HepG2 (cell line): ENCODE results near the gene NACC2. TPM values are rescaled to one million over a fixed set of nuclear protein-coding genes. Genes with fewer than 3 reads are reported as not detected.

ENCODE experiments used
- ATAC-seq: fragments of 200-7000 bp; cut with Tn5 transposase; 3 replicates; pipeline ENCODE4 v1.9.1; 2020; ENCODE audit warnings: mild to moderate bottlenecking, moderate library complexity
- BruUV-seq: library from RNA; stranded (reverse); fragments of 400-500 nt; replicated peaks from 2 replicates; lab custom pipeline; 2021; lab: Mats Ljungman, UMichigan
- CTCF ChIA-PET: fragments of 300-600 bp; formaldehyde crosslinking; extraction: SDS; loops from one replicate; lab custom pipeline; 2021; ENCODE audit warnings: low total read pairs, inconsistent platforms, low intra/inter-chr PET ratio; lab: Yijun Ruan, JAX
- POLR2A ChIA-PET: fragments of 350-600 bp; sonication (Branson Sonifier 250); formaldehyde crosslinking; loops from one replicate; lab custom pipeline; 2020; ENCODE audit warnings: antibody characterized with exemption, inconsistent platforms; lab: Yijun Ruan, JAX
- DNase-seq: peaks from one replicate; pipeline ENCODE4 v3.0.0-alpha.2; 2015; ENCODE audit warnings: low spot score
- FAIRE-seq: peaks from 3 replicates; lab custom pipeline; 2011; peaks lifted over from hg19 to GRCh38; lab: Jason Lieb, UNC
- H2AFZ ChIP-seq: one replicate; pipeline ENCODE4 v1.6.1; 2011; ENCODE audit warnings: low read length, inconsistent platforms
- H3K27ac ChIP-seq: fragments of 300-600 bp; 3 replicates; pipeline ENCODE4 v1.8.0; 2011; ENCODE audit warnings: mixed run types, mild to moderate bottlenecking, mixed read lengths, low read length, inconsistent platforms; ENCODE audit not compliant: insufficient read depth; ENCODE audit errors: extremely low read length
- H3K27me3 ChIP-seq, 2 experiments: fragments of 200-600 bp in 1 of 2; 2 replicates in 1 of 2; 3 replicates in 1 of 2; pipeline versions ENCODE4 v1.6.0 to v1.8.0; 2011; ENCODE audit warnings: low read length in 2 of 2, mild to moderate bottlenecking in 2 of 2, moderate library complexity in 2 of 2, inconsistent platforms in 1 of 2; ENCODE audit not compliant: insufficient read depth in 2 of 2, control insufficient read depth in 1 of 2
- H3K36me3 ChIP-seq, 2 experiments: fragments of 200-600 bp in 1 of 2; replicated peaks in 1 of 2; 2 replicates in 1 of 2; 3 replicates in 1 of 2; pipeline versions ENCODE4 v1.5.1 to v1.8.0; 2011; ENCODE audit warnings: low read length in 2 of 2, inconsistent platforms in 1 of 2; ENCODE audit not compliant: insufficient read depth in 2 of 2, control insufficient read depth in 1 of 2
- H3K4me1 ChIP-seq: 2 replicates; pipeline ENCODE4 v1.5.1; 2012; ENCODE audit warnings: low read length, inconsistent platforms; ENCODE audit not compliant: insufficient read depth
- H3K4me2 ChIP-seq: 2 replicates; pipeline ENCODE4 v1.6.0; 2011; ENCODE audit warnings: low read depth, low read length, inconsistent platforms
- H3K4me3 ChIP-seq, 3 experiments: fragments of 200-600 bp in 1 of 3; sonication (generic), shearing (Covaris generic) in 1 of 3; replicated peaks in 1 of 3; 2 replicates each; pipeline ENCODE4 v1.5.1; 2011 to 2016; ENCODE audit warnings: low read length in 3 of 3, inconsistent platforms in 2 of 3, low read depth in 2 of 3, mild to moderate bottlenecking in 2 of 3, control low read depth in 1 of 3, mixed read lengths in 1 of 3; ENCODE audit not compliant: insufficient read depth in 1 of 3
- H3K79me2 ChIP-seq: one replicate; pipeline ENCODE4 v1.6.1; 2011; ENCODE audit warnings: low read length, inconsistent platforms; ENCODE audit not compliant: insufficient read depth
- H3K9ac ChIP-seq: 2 replicates; pipeline ENCODE4 v1.6.0; 2011; ENCODE audit warnings: mild to moderate bottlenecking, low read depth, low read length, inconsistent platforms; ENCODE audit not compliant: insufficient read depth
- H3K9me3 ChIP-seq: 2 replicates; pipeline ENCODE4 v1.5.1; 2012; ENCODE audit warnings: mild to moderate bottlenecking, low read length
- H4K20me1 ChIP-seq: 2 replicates; pipeline ENCODE4 v1.6.0; 2011; ENCODE audit warnings: inconsistent platforms, mild to moderate bottlenecking, low read length, moderate library complexity; ENCODE audit not compliant: insufficient read depth
- BCL6 ChIP-seq: IDR thresholded peaks from 2 replicates; pipeline ENCODE4 v1.6.1; 2016; ENCODE audit warnings: missing genetic modification reagents, missing compliant biosample characterization
- CCAR2 ChIP-seq: fragments of 200-400 bp; formaldehyde crosslinking; optimal IDR thresholded peaks from 2 replicates; pipeline ENCODE3; 2018; ENCODE audit warnings: low read depth, mild to moderate bottlenecking, low read length, moderate library complexity
- HOMEZ ChIP-seq: IDR thresholded peaks from 2 replicates; pipeline ENCODE4 v1.6.1; 2016; ENCODE audit warnings: low read depth
- POLR2AphosphoS2 ChIP-seq: IDR thresholded peaks from 2 replicates; pipeline ENCODE4 v1.6.1; 2011; ENCODE audit warnings: low read depth, low read length, improper control_type of control experiment
- RFXANK ChIP-seq: IDR thresholded peaks from 2 replicates; pipeline ENCODE4 v1.6.1; 2016
- TERF1 ChIP-seq: sonication (generic); formaldehyde crosslinking; IDR thresholded peaks from 2 replicates; pipeline ENCODE4 v1.8.0; 2022; ENCODE audit warnings: mild to moderate bottlenecking, missing genetic modification reagents, moderate library complexity
- ZBED4 ChIP-seq: sonication (generic); formaldehyde crosslinking; IDR thresholded peaks from 2 replicates; pipeline ENCODE4 v1.4.0; 2020; ENCODE audit warnings: missing genetic modification reagents, borderline replicate concordance
- ZNF143 ChIP-seq: sonication (generic); formaldehyde crosslinking; IDR thresholded peaks from 2 replicates; pipeline ENCODE4 v1.4.0; 2020; ENCODE audit warnings: missing genetic modification reagents
- ZNF276 ChIP-seq: sonication (generic); formaldehyde crosslinking; IDR thresholded peaks from 2 replicates; pipeline ENCODE4 v1.4.0; 2020; ENCODE audit warnings: mild to moderate bottlenecking, low read depth, missing genetic modification reagents
- ZNF296 ChIP-seq: sonication (generic); formaldehyde crosslinking; conservative IDR thresholded peaks from 2 replicates; pipeline ENCODE4 v1.5.0; 2020; ENCODE audit warnings: mild to moderate bottlenecking, missing genetic modification reagents
- ZNF33B ChIP-seq: sonication (generic); formaldehyde crosslinking; IDR thresholded peaks from 2 replicates; pipeline ENCODE4 v1.5.1; 2020; ENCODE audit warnings: mild to moderate bottlenecking, missing genetic modification reagents
- ZNF652 ChIP-seq: IDR thresholded peaks from 2 replicates; pipeline ENCODE4 v1.6.1; 2016; ENCODE audit warnings: low read depth, borderline replicate concordance
- ZNF7 ChIP-seq: IDR thresholded peaks from 2 replicates; pipeline ENCODE4 v1.6.1; 2016; ENCODE audit warnings: missing biosample characterization, missing genetic modification reagents
- ZNF800 ChIP-seq: sonication (generic); formaldehyde crosslinking; IDR thresholded peaks from 2 replicates; pipeline ENCODE4 v1.4.0; 2020; ENCODE audit warnings: missing genetic modification reagents
- WGBS: methylation state at CpG from one replicate; pipeline ENCODE4 v1.1.6; 2017; ENCODE audit warnings: low lambda C conversion rate; 5-methylcytosine and 5-hydroxymethylcytosine counted together
- in situ Hi-C: cut with HindIII; loops from 2 replicates; pipeline ENCODE4 v1.10.0; 2017; ENCODE audit warnings: low pct_unique_long_range_greater_than_20kb; ENCODE audit not compliant: extremely low pct_ligation_motif_present
- intact Hi-C: fragments of 100-400 bp; cut with micrococcal nuclease; formaldehyde crosslinking; loops from one replicate; pipeline ENCODE4 v1.10.0; 2022; ENCODE audit not compliant: unreplicated experiment
- polyA plus RNA-seq, 8 experiments: library from polyadenylated mRNA; depleted of rRNA in 3 of 8; stranded (reverse) in 7 of 8; unstranded in 1 of 8; fragments of >200 nt; fragmentation: Illumina TruSeq in 4 of 8; extraction: Trizol in 4 of 8; gene quantifications; 2 replicates each; pipeline versions ENCODE4 v1.2.1 to v1.2.3, GENCODE V29; 2011 to 2016; ENCODE audit warnings: low read depth in 4 of 8, missing spikeins in 1 of 8, mixed read lengths in 1 of 8; ENCODE audit not compliant: insufficient read depth in 1 of 8
- total RNA-seq, 5 experiments: library from RNA; depleted of rRNA; stranded (reverse); fragments of >200 nt; fragmentation: Illumina TruSeq; extraction: Trizol; gene quantifications; 2 replicates each; pipeline ENCODE4 v1.2.3, GENCODE V29; 2016; ENCODE audit warnings: low read depth in 1 of 5

The NACC2 gene
- total and polyA plus RNA-seq, 2 of the 13 experiments (the other 11 are each of a cell fraction or from before 2014, with no cell fraction given), result 5.9 to 12.3 TPM

GRCh38 chr9:136039488-136039887 lies 55.6 kb downstream of the NACC2 start (continued):
- TF ChIP-seq ZNF652 (CRISPR knock-in tag), result no peak
- no peak for TF ChIP-seq BCL6
- no peak for TF ChIP-seq TERF1 (CRISPR knock-in tag)
- TF ChIP-seq ZNF296 (CRISPR knock-in tag), result no peak
- TF ChIP-seq RFXANK (CRISPR knock-in tag), result no peak

- no TSS peak for BruUV-seq
- POLR2A ChIA-PET, result interaction anchor here (0.8 kb wide), 1 partner anchor 44 kb away, joined by 3 read pairs; no protein-coding TSS in a partner anchor
- no peak for TF ChIP-seq POLR2AphosphoS2
- TF ChIP-seq ZNF276 (CRISPR knock-in tag), result no peak
- TF ChIP-seq ZNF7 (CRISPR knock-in tag), result no peak
- TF ChIP-seq CCAR2, result no peak
- no peak for TF ChIP-seq ZNF33B (CRISPR knock-in tag)
- TF ChIP-seq ZNF800 (CRISPR knock-in tag), result no peak
- no peak for TF ChIP-seq ZNF143 (CRISPR knock-in tag)
- TF ChIP-seq HOMEZ, result no peak
- TF ChIP-seq ZBED4, result no peak
Measured at GRCh38 chr9:136036848-136037247, 58.2 kb downstream of the NACC2 start.

More at GRCh38 chr9:136036848-136037247, 58.2 kb downstream of the NACC2 start:
- peaks cover 5% of the 10 kb centered on the region; the same call in 1 of the 2 replicates for H3K9me3 ChIP-seq
- H3K4me3 ChIP-seq, result no peak overlapping the region
- H3K4me1 ChIP-seq, result no peaks in the 10 kb centered on the region
- intact Hi-C loops, result no loop called here
- CTCF ChIA-PET, result no interaction called here
- H3K9ac ChIP-seq, result no peak overlapping the region
- H2AFZ ChIP-seq, result no peak overlapping the region
- in situ Hi-C loops, result no loop called here
- WGBS, result 94% methylated on average over 2 of the region's 2 CpGs
- ATAC-seq, result no peak
- H3K36me3 ChIP-seq, result peaks cover 3 to 27% of the 10 kb centered on the region in 2 experiments; a peak in 4 of 5 replicates
- DNase-seq, result no peak
- H3K4me2 ChIP-seq, result no peak overlapping the region
- H4K20me1 ChIP-seq, result peaks cover 4% of the 10 kb centered on the region; the same call in 1 of the 2 replicates
- H3K79me2 ChIP-seq, result peaks cover 40% of the 10 kb centered on the region
- FAIRE-seq, result no peak
- H3K27ac ChIP-seq, result no peak overlapping the region
- H3K27me3 ChIP-seq, result no peaks in the 10 kb centered on the region
